HepG2 (cell line): ENCODE data around the gene MAP2K7. TPM values are rescaled to one million over a fixed set of nuclear protein-coding genes. Genes with fewer than 3 reads are reported as not detected.

Experiments
- ASH2L ChIP-seq: fragments of 300-600, 200-600 bp; sonication (generic); IDR thresholded peaks from 2 replicates; pipeline ENCODE4 v1.7.0; 2017; ENCODE audit warnings: low read depth, mild to moderate bottlenecking, moderate library complexity, mixed read lengths, low read length; ENCODE audit not compliant: insufficient read length
- FOSL1 ChIP-seq: sonication (generic); formaldehyde crosslinking; IDR thresholded peaks from 2 replicates; pipeline ENCODE4 v1.9.0; 2021; ENCODE audit warnings: missing genetic modification reagents, borderline replicate concordance
- FOSL2 ChIP-seq: sonication (generic); formaldehyde crosslinking; IDR thresholded peaks from 2 replicates; pipeline ENCODE4 v1.4.0; 2020; ENCODE audit warnings: missing genetic modification reagents
- ISL2 ChIP-seq: sonication (generic); formaldehyde crosslinking; IDR thresholded peaks from 2 replicates; pipeline ENCODE4 v1.5.0; 2020; ENCODE audit warnings: missing genetic modification reagents
- RERE ChIP-seq: IDR thresholded peaks from 2 replicates; pipeline ENCODE4 v1.6.1; 2016; ENCODE audit warnings: low read depth, missing genetic modification reagents, missing compliant biosample characterization
- REXO4 ChIP-seq: sonication (generic); formaldehyde crosslinking; IDR thresholded peaks from 2 replicates; pipeline ENCODE4 v1.8.0; 2022; ENCODE audit warnings: missing genetic modification reagents, mild to moderate bottlenecking, borderline replicate concordance
- SIN3A ChIP-seq: IDR thresholded peaks from 2 replicates; pipeline ENCODE4 v1.6.1; 2011; ENCODE audit warnings: low read depth, mild to moderate bottlenecking, control low read depth, low read length, borderline replicate concordance
- SOX13 ChIP-seq, 3 experiments: fragments of 450-650 bp in 1 of 3; sonication (generic) in 1 of 3; formaldehyde crosslinking in 1 of 3; IDR thresholded peaks in 2 of 3; conservative IDR thresholded peaks in 1 of 3; 2 replicates each; pipeline versions ENCODE4 v1.5.0 to v1.6.1; 2016 to 2020; ENCODE audit warnings: antibody characterized with exemption in 1 of 3, mild to moderate bottlenecking in 1 of 3, missing compliant biosample characterization in 1 of 3, missing genetic modification reagents in 1 of 3, moderate library complexity in 1 of 3
- ZFP36L1 ChIP-seq: sonication (generic); formaldehyde crosslinking; IDR thresholded peaks from 2 replicates; pipeline ENCODE4 v1.8.0; 2022; ENCODE audit warnings: mild to moderate bottlenecking, missing genetic modification reagents, moderate library complexity
- ZNF264 ChIP-seq: sonication (generic); formaldehyde crosslinking; IDR thresholded peaks from 2 replicates; pipeline ENCODE4 v1.4.0; 2020; ENCODE audit warnings: missing genetic modification reagents
- ZNF333 ChIP-seq: sonication (generic); formaldehyde crosslinking; IDR thresholded peaks from 2 replicates; pipeline ENCODE4 v1.4.0; 2020; ENCODE audit warnings: mild to moderate bottlenecking, missing genetic modification reagents, borderline replicate concordance
- ZNF563 ChIP-seq: sonication (generic); formaldehyde crosslinking; IDR thresholded peaks from 2 replicates; pipeline ENCODE4 v1.8.0; 2022; ENCODE audit warnings: mild to moderate bottlenecking, moderate library complexity, missing genetic modification reagents
- ZNF572 ChIP-seq: sonication (generic); formaldehyde crosslinking; IDR thresholded peaks from 2 replicates; pipeline ENCODE4 v1.5.1; 2020; ENCODE audit warnings: mild to moderate bottlenecking, missing genetic modification reagents
- ZNF605 ChIP-seq: sonication (generic); formaldehyde crosslinking; IDR thresholded peaks from 2 replicates; pipeline ENCODE4 v1.8.0; 2022; ENCODE audit warnings: mild to moderate bottlenecking, missing genetic modification reagents
- polyA plus RNA-seq, 8 experiments: library from polyadenylated mRNA; depleted of rRNA in 3 of 8; stranded (reverse) in 7 of 8; unstranded in 1 of 8; fragments of >200 nt; fragmentation: Illumina TruSeq in 4 of 8; extraction: Trizol in 4 of 8; gene quantifications; 2 replicates each; pipeline versions ENCODE4 v1.2.1 to v1.2.3, GENCODE V29; 2011 to 2016; ENCODE audit warnings: low read depth in 4 of 8, missing spikeins in 1 of 8, mixed read lengths in 1 of 8; ENCODE audit not compliant: insufficient read depth in 1 of 8
- total RNA-seq, 5 experiments: library from RNA; depleted of rRNA; stranded (reverse); fragments of >200 nt; fragmentation: Illumina TruSeq; extraction: Trizol; gene quantifications; 2 replicates each; pipeline ENCODE4 v1.2.3, GENCODE V29; 2016; ENCODE audit warnings: low read depth in 1 of 5
- TF ChIP-seq, protein P1 (sequence below): sonication (generic); formaldehyde crosslinking; IDR thresholded peaks from 2 replicates; pipeline ENCODE4 v1.8.1; 2023; ENCODE audit warnings: missing genetic modification reagents, inconsistent platforms, borderline replicate concordance
- TF ChIP-seq, protein P2 (sequence below): sonication (generic); formaldehyde crosslinking; IDR thresholded peaks from 2 replicates; pipeline ENCODE4 v1.5.1; 2020; ENCODE audit warnings: mild to moderate bottlenecking, moderate library complexity, missing genetic modification reagents
- TF ChIP-seq, protein P3 (sequence below): sonication (generic); formaldehyde crosslinking; IDR thresholded peaks from 2 replicates; pipeline ENCODE4 v1.4.0; 2020; ENCODE audit warnings: missing genetic modification reagents, borderline replicate concordance

MAP2K7 gene
- total and polyA plus RNA-seq, 2 of the 13 experiments (the other 11 are each of a cell fraction or from before 2014, with no cell fraction given) = 9.0 to 10.8 TPM

GRCh38 chr19:7888145-7888825 is 15.4 kb upstream of the MAP2K7 start, which contains the start of gene LRRC8E (continued):
- TF ChIP-seq ASH2L (peak; percentile 48), FOSL1 (CRISPR knock-in tag) (peak; percentile 11; the same call in 1 of the 2 replicates), ZNF333 (CRISPR knock-in tag) (0 out of 2 replicates have a peak, but pooled peaks have one; percentile 42), ZNF264 (CRISPR knock-in tag) (0 out of 2 replicates have a peak, but pooled peaks have one; percentile 42), ZNF563 (CRISPR knock-in tag) (no peak; the same call in 1 of the 2 replicates), SOX13 (IDR thresholded peaks at IDR 0.05) (no peak), SOX13 (CRISPR knock-in tag; conservative IDR thresholded peaks at IDR 0.05 in 1 of 2, IDR thresholded peaks at IDR 0.05 in 1 of 2) (0 out of 4 replicates have a peak, but pooled peaks of 1 of the 2 experiments have one; percentile 20), ZNF605 (0 out of 2 replicates have a peak, but pooled peaks have one; percentile 21), FOSL2 (CRISPR knock-in tag) (peak; percentile 67), ISL2 (0 out of 2 replicates have a peak, but pooled peaks have one; percentile 23), ZFP36L1 (CRISPR knock-in tag) (peak; percentile 63; the same call in 1 of the 2 replicates), SIN3A (no peak), ZNF572 (CRISPR knock-in tag) (peak; percentile 51; the same call in 1 of the 2 replicates), RERE (CRISPR knock-in tag) (0 out of 2 replicates have a peak, but pooled peaks have one; percentile 17), REXO4 (CRISPR knock-in tag) (no peak)
- TF ChIP-seq, protein P1, sequence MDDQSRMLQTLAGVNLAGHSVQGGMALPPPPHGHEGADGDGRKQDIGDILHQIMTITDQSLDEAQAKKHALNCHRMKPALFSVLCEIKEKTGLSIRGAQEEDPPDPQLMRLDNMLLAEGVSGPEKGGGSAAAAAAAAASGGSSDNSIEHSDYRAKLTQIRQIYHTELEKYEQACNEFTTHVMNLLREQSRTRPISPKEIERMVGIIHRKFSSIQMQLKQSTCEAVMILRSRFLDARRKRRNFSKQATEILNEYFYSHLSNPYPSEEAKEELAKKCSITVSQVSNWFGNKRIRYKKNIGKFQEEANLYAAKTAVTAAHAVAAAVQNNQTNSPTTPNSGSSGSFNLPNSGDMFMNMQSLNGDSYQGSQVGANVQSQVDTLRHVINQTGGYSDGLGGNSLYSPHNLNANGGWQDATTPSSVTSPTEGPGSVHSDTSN (CRISPR knock-in tag) = 0 out of 2 replicates have a peak, but pooled peaks have one; percentile 36
- TF ChIP-seq, protein P2, sequence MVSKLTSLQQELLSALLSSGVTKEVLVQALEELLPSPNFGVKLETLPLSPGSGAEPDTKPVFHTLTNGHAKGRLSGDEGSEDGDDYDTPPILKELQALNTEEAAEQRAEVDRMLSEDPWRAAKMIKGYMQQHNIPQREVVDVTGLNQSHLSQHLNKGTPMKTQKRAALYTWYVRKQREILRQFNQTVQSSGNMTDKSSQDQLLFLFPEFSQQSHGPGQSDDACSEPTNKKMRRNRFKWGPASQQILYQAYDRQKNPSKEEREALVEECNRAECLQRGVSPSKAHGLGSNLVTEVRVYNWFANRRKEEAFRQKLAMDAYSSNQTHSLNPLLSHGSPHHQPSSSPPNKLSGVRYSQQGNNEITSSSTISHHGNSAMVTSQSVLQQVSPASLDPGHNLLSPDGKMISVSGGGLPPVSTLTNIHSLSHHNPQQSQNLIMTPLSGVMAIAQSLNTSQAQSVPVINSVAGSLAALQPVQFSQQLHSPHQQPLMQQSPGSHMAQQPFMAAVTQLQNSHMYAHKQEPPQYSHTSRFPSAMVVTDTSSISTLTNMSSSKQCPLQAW = 0 out of 2 replicates have a peak, but pooled peaks have one; percentile 26
- TF ChIP-seq, protein P3, sequence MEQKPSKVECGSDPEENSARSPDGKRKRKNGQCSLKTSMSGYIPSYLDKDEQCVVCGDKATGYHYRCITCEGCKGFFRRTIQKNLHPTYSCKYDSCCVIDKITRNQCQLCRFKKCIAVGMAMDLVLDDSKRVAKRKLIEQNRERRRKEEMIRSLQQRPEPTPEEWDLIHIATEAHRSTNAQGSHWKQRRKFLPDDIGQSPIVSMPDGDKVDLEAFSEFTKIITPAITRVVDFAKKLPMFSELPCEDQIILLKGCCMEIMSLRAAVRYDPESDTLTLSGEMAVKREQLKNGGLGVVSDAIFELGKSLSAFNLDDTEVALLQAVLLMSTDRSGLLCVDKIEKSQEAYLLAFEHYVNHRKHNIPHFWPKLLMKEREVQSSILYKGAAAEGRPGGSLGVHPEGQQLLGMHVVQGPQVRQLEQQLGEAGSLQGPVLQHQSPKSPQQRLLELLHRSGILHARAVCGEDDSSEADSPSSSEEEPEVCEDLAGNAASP = peak; percentile 56
